Ramos (cell line): Measurements from ENCODE around the gene TXNRD1.

ENCODE experiments used
- in situ Hi-C: fragments of 300-500 bp; cut with MboI; formaldehyde crosslinking; loops from one replicate; pipeline ENCODE4 v1.14.3; 2022; ENCODE audit warnings: low sequenced_read_pairs; ENCODE audit not compliant: unreplicated experiment

The TXNRD1 gene

GRCh38 chr12:104296718-104297117, 81.1 kb downstream of the TXNRD1 start:
- in situ Hi-C loops, result no loop called here

GRCh38 chr12:104297477-104298113, 82.0 kb downstream of the TXNRD1 start:
- in situ Hi-C loops, result no loop called here

- in situ Hi-C loops, result no loop called here
These were observed 84.4 kb downstream of the TXNRD1 start for GRCh38 chr12:104299842-104300481.

- in situ Hi-C loops, result no loop called here
These were observed 88.1 kb downstream of the TXNRD1 start, which contains the start of gene EID3 for GRCh38 chr12:104303538-104304151. Gene EID3 (plus strand): TSS chr12:104303739. CDS start chr12:104303935, 196 bp downstream.

- in situ Hi-C loops, result no loop called here
These were observed 88.9 kb downstream of the TXNRD1 start for GRCh38 chr12:104304261-104305009.

GRCh38 chr12:104305349-104305748, 89.8 kb downstream of the TXNRD1 start:
- in situ Hi-C loops, result no loop called here

- in situ Hi-C loops, result no loop called here
These were observed 90.8 kb downstream of the TXNRD1 start for GRCh38 chr12:104306376-104306775.

- in situ Hi-C loops, result no loop called here
These were observed 91.5 kb downstream of the TXNRD1 start for GRCh38 chr12:104306943-104307654.

- in situ Hi-C loops, result no loop called here
These were observed 92.0 kb downstream of the TXNRD1 start for GRCh38 chr12:104307655-104308000.

- in situ Hi-C loops, result no loop called here
These were observed 93.9 kb downstream of the TXNRD1 start for GRCh38 chr12:104309446-104309993.

- in situ Hi-C loops, result no loop called here
These were observed 95.4 kb downstream of the TXNRD1 start for GRCh38 chr12:104310751-104311633.

GRCh38 chr12:104312202-104312601, 96.6 kb downstream of the TXNRD1 start:
- in situ Hi-C loops, result no loop called here

- in situ Hi-C loops, result no loop called here
These were observed 97.1 kb downstream of the TXNRD1 start for GRCh38 chr12:104312654-104313053.

- in situ Hi-C loops, result no loop called here
These were observed 98.1 kb downstream of the TXNRD1 start for GRCh38 chr12:104313568-104314241.

GRCh38 chr12:104314242-104314614, 98.6 kb downstream of the TXNRD1 start:
- in situ Hi-C loops, result no loop called here

- in situ Hi-C loops, result no loop called here
These were observed 100.0 kb downstream of the TXNRD1 start for GRCh38 chr12:104315326-104316224.

GRCh38 chr12:104316936-104317335, 101.4 kb downstream of the TXNRD1 start:
- in situ Hi-C loops, result no loop called here
